ENCODE data around the gene CAMK2B.

CAMK2B gene

DNA sequence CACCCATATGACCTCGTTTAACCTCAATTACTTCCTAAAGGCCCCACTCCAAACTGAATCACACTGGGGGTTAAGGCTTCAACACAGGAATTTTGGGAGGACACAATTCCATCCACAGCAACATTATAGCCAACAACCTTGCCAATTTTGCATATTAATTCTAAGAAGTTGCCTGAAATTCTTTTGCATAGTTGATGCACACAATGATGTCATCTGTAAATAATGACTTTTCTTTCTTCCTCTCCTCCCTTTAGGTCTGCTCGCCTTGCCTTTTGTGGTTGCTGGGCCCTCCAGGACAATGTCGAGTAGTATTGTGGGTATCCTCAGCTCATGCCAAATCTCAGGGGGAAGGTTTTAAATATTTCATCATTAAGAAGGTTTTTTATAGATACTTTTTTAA is 16.0 kb upstream of the CAMK2B start:
- TF ChIP-seq GATA2 (IDR thresholded peaks at IDR 0.05; ENCODE audit: low read depth, low read length) (no peak), GATA3 (IDR thresholded peaks at IDR 0.05; ENCODE audit: low read depth, low read length) (no peak)

GRCh38 chr7:44338600-44338999 is 13.2 kb upstream of the CAMK2B start:
- TF ChIP-seq GATA3 (IDR thresholded peaks at IDR 0.05; ENCODE audit: low read depth, low read length) (no peak), GATA2 (IDR thresholded peaks at IDR 0.05; ENCODE audit: low read depth, low read length) (no peak)

DNA sequence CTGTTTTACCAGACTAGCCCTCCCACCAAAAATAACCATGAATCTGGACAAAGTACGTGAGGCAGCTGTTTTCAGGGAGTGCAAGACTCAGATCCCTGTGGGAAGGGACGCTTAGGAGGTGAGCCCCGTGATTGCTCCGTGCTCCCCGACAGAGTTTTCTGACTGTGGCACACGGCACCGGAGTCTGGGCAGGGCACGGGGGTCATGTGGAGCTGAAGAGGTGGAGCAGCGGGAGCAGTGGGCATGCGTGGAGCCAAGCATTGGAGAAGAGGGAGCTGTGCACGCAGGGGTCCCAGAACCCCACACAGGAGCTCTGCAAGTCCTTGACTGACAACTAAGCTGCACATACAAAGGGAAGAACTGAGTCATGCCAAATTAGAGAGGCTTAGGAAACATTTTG is 11.1 kb upstream of the CAMK2B start:
- no peak for TF ChIP-seq GATA3 (IDR thresholded peaks at IDR 0.05; ENCODE audit: low read depth, low read length)
- TF ChIP-seq GATA2 (IDR thresholded peaks at IDR 0.05; ENCODE audit: low read depth, low read length), result no peak

DNA sequence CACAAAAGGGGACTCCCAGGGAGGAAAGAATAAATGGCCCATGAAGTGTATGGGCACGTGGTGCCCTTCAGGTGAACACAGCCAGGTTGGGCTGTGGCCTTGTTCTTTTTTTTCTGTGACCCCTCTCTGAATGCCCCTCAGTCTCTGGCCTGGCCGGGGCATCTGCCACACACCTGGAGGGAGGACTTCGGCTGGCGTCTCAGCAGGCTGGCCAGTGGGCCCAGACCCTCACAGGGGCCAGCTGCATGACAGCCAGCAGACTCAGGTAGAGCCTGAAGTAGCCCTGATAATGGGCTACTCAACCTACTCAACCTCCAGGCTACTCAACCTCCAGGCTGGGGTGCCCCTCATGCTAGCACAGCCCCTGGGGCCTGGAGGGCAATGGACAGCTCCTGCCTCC is 9.8 kb upstream of the CAMK2B start:
- TF ChIP-seq GATA2 (IDR thresholded peaks at IDR 0.05; ENCODE audit: low read depth, low read length), result no peak
- no peak for TF ChIP-seq GATA3 (IDR thresholded peaks at IDR 0.05; ENCODE audit: low read depth, low read length)

- no peak for TF ChIP-seq GATA2 (IDR thresholded peaks at IDR 0.05; ENCODE audit: low read depth, low read length)
- no peak for TF ChIP-seq GATA3 (IDR thresholded peaks at IDR 0.05; ENCODE audit: low read depth, low read length)
Observed at GRCh38 chr7:44334734-44335097, 9.3 kb upstream of the CAMK2B start.

- TF ChIP-seq GATA2 (IDR thresholded peaks at IDR 0.05; ENCODE audit: low read depth, low read length), result no peak
- TF ChIP-seq GATA3 (IDR thresholded peaks at IDR 0.05; ENCODE audit: low read depth, low read length), result no peak
Observed at GRCh38 chr7:44333911-44334733, 8.7 kb upstream of the CAMK2B start.

DNA sequence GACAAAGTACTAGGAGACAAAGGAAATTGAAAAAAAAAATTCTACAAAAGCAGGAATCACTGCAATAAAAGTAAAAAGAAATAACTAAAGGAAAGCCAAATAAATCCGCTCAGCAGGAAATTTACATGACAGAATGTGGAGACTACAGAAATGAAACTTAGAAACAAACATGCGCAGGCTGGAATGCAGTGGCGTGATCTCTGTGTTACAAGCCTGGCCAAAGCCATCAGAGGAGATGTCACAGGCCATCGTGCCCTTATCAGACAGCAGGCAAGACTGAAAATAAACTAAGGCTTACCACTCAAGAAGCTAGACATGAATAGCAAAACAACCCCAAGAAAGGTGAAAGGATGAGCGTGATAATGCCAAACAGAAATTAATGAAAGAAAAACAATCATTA is 6.3 kb upstream of the CAMK2B start:
- TF ChIP-seq GATA2 (IDR thresholded peaks at IDR 0.05; ENCODE audit: low read depth, low read length), result no peak
- no peak for TF ChIP-seq GATA3 (IDR thresholded peaks at IDR 0.05; ENCODE audit: low read depth, low read length)

GRCh38 chr7:44330331-44330730 is 4.9 kb upstream of the CAMK2B start:
- TF ChIP-seq GATA3 (IDR thresholded peaks at IDR 0.05; ENCODE audit: low read depth, low read length) (no peak), GATA2 (IDR thresholded peaks at IDR 0.05; ENCODE audit: low read depth, low read length) (no peak)

DNA sequence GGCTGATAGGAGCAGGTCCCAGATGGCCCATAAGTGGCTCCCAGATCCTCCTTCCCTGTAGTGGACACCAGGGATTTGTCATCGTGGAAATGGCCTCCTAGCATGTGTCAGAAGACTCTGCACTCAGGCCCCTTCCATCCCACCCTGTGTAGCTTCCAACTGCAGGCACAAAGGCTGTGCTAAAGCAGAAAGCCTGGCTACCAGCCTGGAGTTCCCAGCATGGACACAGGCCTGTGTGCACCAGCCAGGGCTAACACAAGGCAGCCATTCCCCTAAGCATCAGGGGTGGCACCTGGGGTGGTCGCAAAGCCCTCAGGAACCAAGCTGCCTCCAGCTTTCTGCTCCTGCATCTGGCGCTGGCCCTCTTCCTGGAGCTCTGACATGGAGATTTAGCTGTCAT is 4.5 kb upstream of the CAMK2B start:
- TF ChIP-seq GATA2 (IDR thresholded peaks at IDR 0.05; ENCODE audit: low read depth, low read length) (no peak), GATA3 (IDR thresholded peaks at IDR 0.05; ENCODE audit: low read depth, low read length) (no peak)

- TF ChIP-seq GATA3 (IDR thresholded peaks at IDR 0.05; ENCODE audit: low read depth, low read length) (no peak), GATA2 (IDR thresholded peaks at IDR 0.05; ENCODE audit: low read depth, low read length) (no peak)
Observed at GRCh38 chr7:44329081-44329480, 3.7 kb upstream of the CAMK2B start.

DNA sequence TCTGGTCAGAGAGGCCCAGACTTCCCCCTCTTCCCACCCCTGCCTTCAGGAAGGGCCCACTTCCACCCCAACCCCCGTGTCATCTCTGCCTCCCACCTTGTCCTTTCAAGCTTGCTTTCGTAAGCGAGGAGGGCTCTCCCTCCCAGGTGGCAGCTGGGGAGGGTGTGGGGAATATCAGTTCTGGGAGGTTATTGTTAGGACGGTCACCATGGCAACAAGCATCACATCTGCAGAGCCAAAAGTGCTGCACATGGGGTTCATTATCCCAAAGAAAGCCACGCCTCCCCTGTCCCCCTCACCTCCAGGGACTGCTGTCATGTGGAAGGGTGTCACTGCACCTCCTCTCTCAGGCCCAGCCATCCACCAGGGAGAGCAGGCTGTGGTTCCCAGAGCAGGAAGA is 2.6 kb upstream of the CAMK2B start:
- TF ChIP-seq GATA2 (IDR thresholded peaks at IDR 0.05; ENCODE audit: low read depth, low read length) (no peak), GATA3 (IDR thresholded peaks at IDR 0.05; ENCODE audit: low read depth, low read length) (no peak)

- TF ChIP-seq GATA3 (IDR thresholded peaks at IDR 0.05; ENCODE audit: low read depth, low read length) (no peak), GATA2 (IDR thresholded peaks at IDR 0.05; ENCODE audit: low read depth, low read length) (no peak)
Observed at GRCh38 chr7:44326261-44327125, 1.1 kb upstream of the CAMK2B start.

DNA sequence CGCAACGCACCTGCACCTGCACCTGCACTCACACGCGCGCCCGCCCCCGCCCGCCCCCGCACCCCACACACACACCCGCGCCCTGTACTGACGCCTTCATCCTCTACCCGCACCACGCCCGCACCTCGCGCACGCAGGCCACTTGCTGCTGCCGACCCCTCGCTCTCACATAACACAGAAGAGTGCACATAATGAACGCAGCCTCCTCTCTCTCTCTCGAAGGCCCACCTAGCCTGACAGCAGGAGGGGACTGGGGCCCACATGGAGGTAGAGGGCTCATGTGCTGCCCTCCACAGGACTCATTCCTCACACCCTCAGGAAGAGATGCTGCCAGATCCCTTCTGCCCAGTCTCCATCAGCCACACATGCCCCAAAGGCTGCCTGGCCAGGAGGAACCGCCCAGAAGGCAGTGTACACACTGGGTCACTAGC is 432 bp upstream of the CAMK2B start:
- TF ChIP-seq GATA3 (IDR thresholded peaks at IDR 0.05; ENCODE audit: low read depth, low read length), result no peak
- TF ChIP-seq GATA2 (IDR thresholded peaks at IDR 0.05; ENCODE audit: low read depth, low read length), result no peak

- TF ChIP-seq GATA2 (IDR thresholded peaks at IDR 0.05; ENCODE audit: low read depth, low read length) (no peak), GATA3 (IDR thresholded peaks at IDR 0.05; ENCODE audit: low read depth, low read length) (no peak)
Observed at GRCh38 chr7:44324481-44325200, 753 bp downstream of the CAMK2B start.
